ENCODE measurements around the gene MET. TPM values are rescaled to one million over a fixed set of nuclear protein-coding genes. Genes with fewer than 3 reads are reported as not detected.

MET gene
- total RNA-seq, 1 experiment from 2014 or later, result 242 TPM

DNA sequence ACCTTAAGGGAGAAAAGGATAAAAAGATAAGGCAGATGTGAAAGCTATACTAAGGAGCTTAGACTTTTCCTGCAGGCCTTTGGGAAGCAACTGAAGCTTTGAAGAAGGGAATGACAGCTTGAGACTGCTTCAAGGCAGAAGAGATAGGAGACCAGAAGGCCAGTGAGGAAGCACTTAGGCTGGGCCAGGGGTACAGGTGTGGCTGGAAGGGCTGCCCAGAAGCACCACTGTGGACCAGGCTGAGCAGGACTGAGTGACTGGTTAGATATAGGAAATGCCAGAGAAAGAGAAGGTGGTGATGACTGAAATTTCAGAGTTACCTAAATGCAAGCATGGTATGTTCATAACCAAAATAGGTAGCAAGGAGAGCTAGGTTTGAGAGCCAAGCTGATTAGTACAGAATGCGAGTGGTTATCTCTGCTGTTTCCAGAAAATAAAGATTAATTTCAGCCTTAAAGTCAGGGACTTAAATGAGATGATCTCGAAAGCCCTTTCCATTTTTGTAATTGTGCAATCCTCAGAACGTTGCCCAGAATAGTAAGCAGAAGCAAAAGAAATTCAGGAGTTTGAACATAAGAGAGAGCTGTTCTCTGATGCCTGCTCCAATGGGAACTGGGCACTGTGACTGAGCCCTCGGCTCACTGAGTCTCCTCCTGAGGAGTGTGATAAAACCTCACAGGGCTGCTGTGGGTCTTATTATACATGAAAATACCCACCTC lies 54.9 kb downstream of the MET start:
- Mint-ChIP-seq H3K27me3 (ENCODE audit: unreplicated experiment) (no peaks in the 10 kb centered on the region), H3K36me3 (ENCODE audit: insufficient read depth, unreplicated experiment) (peaks cover 27% of the 10 kb centered on the region), H3K4me1 (ENCODE audit: low read depth, unreplicated experiment) (peaks cover 51% of the 10 kb centered on the region), H3K27ac (ENCODE audit: unreplicated experiment) (peak overlapping the region; percentile 31), H3K9me3 (ENCODE audit: low read depth, unreplicated experiment) (no peaks in the 10 kb centered on the region), H3K4me3 (ENCODE audit: low read depth, unreplicated experiment) (no peak overlapping the region)
- intact Hi-C loops (cut with micrococcal nuclease; ENCODE audit: unreplicated experiment), result loop anchor here (5.0 kb wide), 1 partner anchor 35 kb away; no protein-coding TSS in a partner anchor
- CTCF ChIA-PET, result no interaction called here
- no peak for DNase-seq
- BruUV-seq (replicated peaks), result no TSS peak
- TF ChIP-seq CTCF (IDR thresholded peaks at IDR 0.05; ENCODE audit: unreplicated experiment), result no peak

DNA sequence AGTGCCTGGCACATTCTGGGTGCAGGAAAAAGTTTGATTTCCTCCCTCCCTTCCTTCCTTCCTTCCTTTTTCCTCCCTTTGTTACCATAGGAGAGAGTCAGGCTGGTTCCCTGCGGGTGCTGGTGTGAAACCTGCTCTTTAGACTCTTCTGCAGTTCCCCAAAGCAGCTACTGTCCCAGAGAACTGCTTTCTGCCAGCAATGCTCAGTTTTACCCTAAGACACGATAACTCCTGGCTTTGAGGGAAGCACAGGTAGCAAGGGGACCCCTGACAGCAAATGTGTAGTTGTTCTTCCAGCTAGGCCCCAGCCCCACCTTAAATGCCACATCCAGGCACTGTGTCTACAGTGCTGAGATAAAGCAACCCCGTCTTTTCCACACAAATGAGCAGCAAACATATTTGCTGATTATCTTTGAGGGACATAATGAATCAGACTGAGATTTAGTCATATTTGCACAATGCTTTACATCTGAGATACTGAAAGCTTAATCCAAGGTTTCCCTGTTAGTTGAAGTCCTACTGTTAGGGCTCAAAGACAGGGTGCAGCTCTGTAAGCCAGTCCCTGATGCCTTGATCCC lies 55.5 kb downstream of the MET start:
- TF ChIP-seq CTCF (IDR thresholded peaks at IDR 0.05; ENCODE audit: unreplicated experiment), result no peak
- intact Hi-C loops (cut with micrococcal nuclease; ENCODE audit: unreplicated experiment), result loop anchor here (5.0 kb wide), 1 partner anchor 35 kb away; no protein-coding TSS in a partner anchor
- Mint-ChIP-seq H3K36me3 (ENCODE audit: insufficient read depth, unreplicated experiment) (peaks cover 27% of the 10 kb centered on the region), H3K9me3 (ENCODE audit: low read depth, unreplicated experiment) (no peaks in the 10 kb centered on the region), H3K4me3 (ENCODE audit: low read depth, unreplicated experiment) (no peak overlapping the region), H3K27ac (ENCODE audit: unreplicated experiment) (no peak overlapping the region), H3K27me3 (ENCODE audit: unreplicated experiment) (no peaks in the 10 kb centered on the region), H3K4me1 (ENCODE audit: low read depth, unreplicated experiment) (peaks cover 58% of the 10 kb centered on the region)
- DNase-seq, result no peak
- CTCF ChIA-PET, result interaction anchor here (1.0 kb wide), 1 partner anchor 56 kb away, joined by 3 read pairs; the partner anchor contains the start of gene MET
- BruUV-seq (replicated peaks), result no TSS peak

DNA sequence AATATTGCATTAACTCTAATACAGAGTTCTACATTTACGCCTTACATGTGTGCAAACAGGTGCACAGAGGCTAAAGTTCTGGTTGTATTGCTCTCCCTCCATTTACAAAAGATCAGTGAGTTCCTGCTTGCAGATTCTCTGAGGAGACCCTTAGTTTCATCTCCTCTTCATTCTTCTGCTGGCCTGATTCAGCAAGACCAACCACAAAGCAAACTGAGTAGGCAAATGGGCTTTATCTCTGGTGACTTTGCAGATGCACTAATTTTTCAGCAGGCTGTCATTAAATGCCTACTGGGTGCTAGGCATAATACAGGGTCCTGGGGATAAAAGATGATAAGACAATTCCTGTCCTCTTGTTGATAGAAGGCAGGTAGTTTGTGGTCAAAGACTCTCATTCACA lies 56.4 kb downstream of the MET start:
- TF ChIP-seq CTCF (IDR thresholded peaks at IDR 0.05; ENCODE audit: unreplicated experiment), result no peak
- H3K9me3 Mint-ChIP-seq (ENCODE audit: low read depth, unreplicated experiment), result no peaks in the 10 kb centered on the region
- no peak for DNase-seq
- H3K4me3 Mint-ChIP-seq (ENCODE audit: low read depth, unreplicated experiment), result no peak overlapping the region
- no peaks in the 10 kb centered on the region for H3K27me3 Mint-ChIP-seq (ENCODE audit: unreplicated experiment)
- H3K27ac Mint-ChIP-seq (ENCODE audit: unreplicated experiment), result no peak overlapping the region
- CTCF ChIA-PET, result interaction anchor here (1.0 kb wide), 1 partner anchor 57 kb away, joined by 3 read pairs; the partner anchor contains the start of gene MET
- BruUV-seq (replicated peaks), result no TSS peak
- peaks cover 33% of the 10 kb centered on the region for H3K36me3 Mint-ChIP-seq (ENCODE audit: insufficient read depth, unreplicated experiment)
- peaks cover 66% of the 10 kb centered on the region for H3K4me1 Mint-ChIP-seq (ENCODE audit: low read depth, unreplicated experiment)
- intact Hi-C loops (cut with micrococcal nuclease; ENCODE audit: unreplicated experiment), result loop anchor here (5.0 kb wide), 1 partner anchor 34 kb away; no protein-coding TSS in a partner anchor

DNA sequence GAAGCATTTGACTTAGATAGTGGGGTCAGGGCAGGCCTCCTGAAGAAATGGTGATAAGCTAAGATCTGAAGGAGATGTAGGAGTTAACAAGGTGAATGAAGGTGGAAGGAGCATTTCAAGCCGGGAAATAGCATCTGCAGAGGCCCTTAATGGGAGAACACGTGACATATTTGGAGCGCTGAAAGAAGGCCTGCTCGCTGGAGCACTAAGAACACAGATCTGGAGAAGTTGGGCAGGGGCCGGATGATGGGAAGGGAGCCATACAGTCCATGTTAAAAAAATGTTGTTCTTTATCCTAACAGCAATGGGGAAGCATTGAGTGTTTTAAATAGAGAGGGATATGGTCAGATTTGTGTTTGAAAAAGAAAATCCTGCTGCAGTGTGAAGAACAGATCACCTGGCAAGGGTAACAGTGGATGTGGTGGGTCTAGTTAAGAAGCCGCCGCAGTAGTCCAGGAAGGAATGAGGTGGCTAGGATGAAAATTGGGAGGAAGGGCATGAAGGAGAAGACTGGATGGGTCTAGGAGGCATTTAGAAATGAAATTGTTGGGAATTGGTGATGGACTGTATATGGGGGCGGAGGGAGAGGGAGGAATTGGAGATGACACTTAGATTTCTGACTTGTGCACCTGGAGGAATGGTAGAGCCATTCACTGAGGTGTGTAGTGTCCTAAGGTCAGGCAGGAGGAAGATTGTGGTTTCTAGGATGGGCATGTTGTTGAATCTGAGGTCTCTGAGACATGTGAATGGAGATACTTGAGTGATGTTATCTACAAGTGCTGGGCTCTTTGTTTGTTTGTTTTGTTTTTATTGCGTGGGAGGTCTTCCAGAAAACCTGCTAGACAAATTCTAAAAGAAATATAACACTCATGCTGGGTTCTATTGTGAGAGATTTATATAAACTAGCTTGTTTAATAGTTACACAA lies 58.4 kb downstream of the MET start:
- CTCF ChIA-PET, result interaction anchor here (0.6 kb wide), 1 partner anchor 128 kb away, joined by 3 read pairs; no protein-coding TSS in a partner anchor
- BruUV-seq (replicated peaks), result no TSS peak
- H3K9me3 Mint-ChIP-seq (ENCODE audit: low read depth, unreplicated experiment), result no peaks in the 10 kb centered on the region
- intact Hi-C loops (cut with micrococcal nuclease; ENCODE audit: unreplicated experiment), result no loop called here
- TF ChIP-seq CTCF (IDR thresholded peaks at IDR 0.05; ENCODE audit: unreplicated experiment), result no peak
- H3K4me1 Mint-ChIP-seq (ENCODE audit: low read depth, unreplicated experiment), result peaks cover 75% of the 10 kb centered on the region
- peaks cover 28% of the 10 kb centered on the region for H3K36me3 Mint-ChIP-seq (ENCODE audit: insufficient read depth, unreplicated experiment)
- no peak for DNase-seq
- H3K27ac Mint-ChIP-seq (ENCODE audit: unreplicated experiment), result peak overlapping the region; percentile 77
- no peaks in the 10 kb centered on the region for H3K27me3 Mint-ChIP-seq (ENCODE audit: unreplicated experiment)
- peak overlapping the region; percentile 11 for H3K4me3 Mint-ChIP-seq (ENCODE audit: low read depth, unreplicated experiment)

All from Calu3 (cell line).